NCI-H2081 treated with DMSO at 0.1 percent for 48 hours (cell line): ENCODE measurements around the gene CSF1R.
"Not testable (repeated sequence)": the region's sequence is repeated elsewhere in the genome, so short reads cannot be mapped to it uniquely, and the experiment has no call there.

Experiments
- DNase-seq: peaks from one replicate; lab custom pipeline; 2025; lab: John Stamatoyannopoulos, UW

The CSF1R gene

GRCh38 chr5:150054569-150054968 lies 31.8 kb downstream of the CSF1R start:
- no peak for DNase-seq

- no peak for DNase-seq
These were observed 32.5 kb downstream of the CSF1R start for GRCh38 chr5:150053713-150054392.

- no peak for DNase-seq
These were observed 33.2 kb downstream of the CSF1R start for GRCh38 chr5:150052956-150053712.

GRCh38 chr5:150052226-150052955 lies 34.0 kb downstream of the CSF1R start:
- DNase-seq, result no peak

- no peak for DNase-seq
These were observed 34.6 kb downstream of the CSF1R start for GRCh38 chr5:150051657-150052195.

- DNase-seq, result not testable (repeated sequence)
These were observed 36.1 kb downstream of the CSF1R start for GRCh38 chr5:150050172-150050811.

GRCh38 chr5:150046031-150046430 lies 40.3 kb downstream of the CSF1R start:
- no peak for DNase-seq

- no peak for DNase-seq
These were observed 40.8 kb downstream of the CSF1R start for GRCh38 chr5:150045549-150045948.

- no peak for DNase-seq
These were observed 41.6 kb downstream of the CSF1R start for GRCh38 chr5:150044712-150045111.

GRCh38 chr5:150044329-150044681 lies 42.0 kb downstream of the CSF1R start:
- DNase-seq, result no peak

- DNase-seq, result no peak
These were observed 42.6 kb downstream of the CSF1R start for GRCh38 chr5:150043657-150044328.

- no peak for DNase-seq
These were observed 43.9 kb downstream of the CSF1R start for GRCh38 chr5:150042459-150042858.

- no peak for DNase-seq
These were observed 47.8 kb downstream of the CSF1R start for GRCh38 chr5:150038547-150038946.

- DNase-seq, result no peak
These were observed 49.8 kb downstream of the CSF1R start for GRCh38 chr5:150036513-150036912.

GRCh38 chr5:150035139-150035895 lies 51.0 kb downstream of the CSF1R start:
- DNase-seq, result no peak

GRCh38 chr5:150034662-150035061 lies 51.7 kb downstream of the CSF1R start:
- DNase-seq, result no peak

GRCh38 chr5:150033334-150033733 lies 53.0 kb downstream of the CSF1R start:
- no peak for DNase-seq

- DNase-seq, result not testable (repeated sequence)
These were observed 58.3 kb downstream of the CSF1R start for GRCh38 chr5:150028047-150028446.

GRCh38 chr5:150026682-150027172 lies 59.6 kb downstream of the CSF1R start:
- no peak for DNase-seq

GRCh38 chr5:150024346-150024984 lies 61.9 kb downstream of the CSF1R start:
- no peak for DNase-seq
